Measurements from ENCODE around the gene CD4. TPM values are rescaled to one million over a fixed set of nuclear protein-coding genes. Genes with fewer than 3 reads are reported as not detected.

CD4 gene
- total RNA-seq, 4 donors from 2014 or later: 16.4 to 65.4 (median 29.6) TPM

GRCh38 chr12:6824901-6825381 is 35.6 kb downstream of the CD4 start:
- TF ChIP-seq, protein P1, sequence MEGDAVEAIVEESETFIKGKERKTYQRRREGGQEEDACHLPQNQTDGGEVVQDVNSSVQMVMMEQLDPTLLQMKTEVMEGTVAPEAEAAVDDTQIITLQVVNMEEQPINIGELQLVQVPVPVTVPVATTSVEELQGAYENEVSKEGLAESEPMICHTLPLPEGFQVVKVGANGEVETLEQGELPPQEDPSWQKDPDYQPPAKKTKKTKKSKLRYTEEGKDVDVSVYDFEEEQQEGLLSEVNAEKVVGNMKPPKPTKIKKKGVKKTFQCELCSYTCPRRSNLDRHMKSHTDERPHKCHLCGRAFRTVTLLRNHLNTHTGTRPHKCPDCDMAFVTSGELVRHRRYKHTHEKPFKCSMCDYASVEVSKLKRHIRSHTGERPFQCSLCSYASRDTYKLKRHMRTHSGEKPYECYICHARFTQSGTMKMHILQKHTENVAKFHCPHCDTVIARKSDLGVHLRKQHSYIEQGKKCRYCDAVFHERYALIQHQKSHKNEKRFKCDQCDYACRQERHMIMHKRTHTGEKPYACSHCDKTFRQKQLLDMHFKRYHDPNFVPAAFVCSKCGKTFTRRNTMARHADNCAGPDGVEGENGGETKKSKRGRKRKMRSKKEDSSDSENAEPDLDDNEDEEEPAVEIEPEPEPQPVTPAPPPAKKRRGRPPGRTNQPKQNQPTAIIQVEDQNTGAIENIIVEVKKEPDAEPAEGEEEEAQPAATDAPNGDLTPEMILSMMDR (IDR thresholded peaks at IDR 0.05; ENCODE audit: low read depth): no peak

GRCh38 chr12:6825398-6826124 is 36.2 kb downstream of the CD4 start:
- TF ChIP-seq, protein P1 (IDR thresholded peaks at IDR 0.05; ENCODE audit: low read depth): no peak

- TF ChIP-seq, protein P1 (IDR thresholded peaks at IDR 0.05; ENCODE audit: low read depth): no peak
Observed at GRCh38 chr12:6826125-6826733, 36.9 kb downstream of the CD4 start.

DNA sequence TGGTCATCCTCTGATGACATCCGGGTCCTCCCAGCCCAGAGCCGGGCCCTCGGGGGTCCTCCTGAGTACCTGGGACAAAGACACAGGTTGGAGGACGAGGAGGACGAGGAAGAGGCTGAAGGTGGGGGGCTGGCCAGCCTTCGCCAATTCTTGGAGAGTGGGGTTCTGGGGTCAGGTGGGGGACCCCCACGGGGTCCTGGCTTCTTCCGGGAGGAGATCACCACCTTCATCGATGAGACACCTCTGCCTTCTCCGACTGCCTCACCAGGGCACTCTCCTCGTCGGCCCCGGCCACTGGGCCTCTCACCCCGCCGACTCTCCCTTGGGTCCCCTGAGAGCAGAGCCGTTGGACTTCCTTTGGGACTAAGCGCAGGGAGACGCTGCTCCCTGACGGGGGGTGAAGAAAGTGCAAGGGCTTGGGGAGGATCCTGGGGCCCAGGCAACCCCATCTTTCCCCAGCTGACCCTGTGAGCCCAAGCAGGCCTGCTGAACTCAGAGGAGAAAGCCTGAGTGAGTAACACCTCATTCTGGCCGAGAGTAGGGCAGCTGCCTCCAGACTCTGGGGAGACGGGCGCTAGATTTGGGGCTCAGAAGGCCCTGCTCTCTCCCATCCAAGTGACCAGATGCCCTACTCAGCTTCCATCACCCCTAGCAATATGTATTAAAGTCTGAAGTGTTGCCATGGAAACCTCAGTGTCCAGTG is 37.6 kb downstream of the CD4 start:
- TF ChIP-seq, protein P1 (IDR thresholded peaks at IDR 0.05; ENCODE audit: low read depth): no peak

DNA sequence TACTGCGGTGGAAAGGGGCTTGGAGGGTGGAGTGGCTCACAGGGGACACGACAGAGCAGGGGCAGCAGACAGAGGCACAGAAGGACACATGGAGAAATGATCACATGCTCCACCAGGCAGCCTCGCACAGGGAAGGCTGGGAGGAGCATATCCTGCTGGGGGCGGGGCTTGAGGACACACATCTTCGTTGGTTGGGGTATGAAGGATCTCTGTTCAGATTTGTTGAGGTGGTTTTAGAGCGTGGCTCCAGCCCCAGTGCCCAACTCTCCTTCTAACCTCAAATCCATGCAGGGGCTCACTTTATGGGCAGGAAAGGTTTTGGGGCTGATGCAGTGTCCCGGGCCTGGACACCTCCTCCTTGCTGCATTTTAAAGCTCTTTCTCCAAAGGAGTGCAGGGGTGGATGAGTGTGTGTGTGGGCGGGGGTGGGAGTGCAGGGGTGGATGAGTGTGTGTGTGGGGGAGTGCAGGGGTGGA is 38.1 kb downstream of the CD4 start:
- TF ChIP-seq, protein P1 (IDR thresholded peaks at IDR 0.05; ENCODE audit: low read depth): no peak

- TF ChIP-seq, protein P1 (IDR thresholded peaks at IDR 0.05; ENCODE audit: low read depth): no peak
Observed at GRCh38 chr12:6827982-6828780, 38.9 kb downstream of the CD4 start, which contains the start of gene P3H3. Gene P3H3, plus strand, starts transcription at chr12:6828407. Its CDS starts 34 bp downstream, at chr12:6828441.

All from subcutaneous adipose tissue (tissue), 4 donors.